22Rv1 (cell line): ENCODE measurements around the gene GATA6.

ENCODE experiments used
- CTCF ChIP-seq: fragments of 450-650 bp; IDR thresholded peaks from 2 replicates; pipeline ENCODE4 v1.5.1; 2017; ENCODE audit warnings: mild to moderate bottlenecking
- ZFX ChIP-seq: fragments of 450-650 bp; IDR thresholded peaks from 2 replicates; pipeline ENCODE4 v1.6.1; 2017; ENCODE audit warnings: antibody characterized with exemption, borderline replicate concordance

GRCh38 chr18:22165603-22166068 lies 3.8 kb upstream of the GATA6 start:
- TF ChIP-seq CTCF: no peak
- TF ChIP-seq ZFX: no peak
